Osteocyte (in vitro differentiated cells): ENCODE results near the gene MTA1. TPM values are rescaled to one million over a fixed set of nuclear protein-coding genes. Genes with fewer than 3 reads are reported as not detected.
A peak's percentile ranks its signal among the peaks of the same experiment; 100 is the strongest.

Source experiments
- DNase-seq: peaks from one replicate; pipeline ENCODE4 v3.0.0; 2021; ENCODE audit warnings: mixed read lengths; ENCODE audit not compliant: unreplicated experiment; ENCODE audit errors: extremely low spot score
- H3K27ac Mint-ChIP-seq: one replicate; pipeline ENCODE4 v1.8.0; 2021; ENCODE audit warnings: mild to moderate bottlenecking, mixed read lengths; ENCODE audit not compliant: unreplicated experiment
- H3K27me3 Mint-ChIP-seq: one replicate; pipeline ENCODE4 v1.8.0; 2021; ENCODE audit warnings: mixed read lengths; ENCODE audit not compliant: unreplicated experiment
- H3K36me3 Mint-ChIP-seq: one replicate; pipeline ENCODE4 v1.8.0; 2021; ENCODE audit warnings: mixed read lengths; ENCODE audit not compliant: unreplicated experiment
- H3K4me1 Mint-ChIP-seq: one replicate; pipeline ENCODE4 v1.8.0; 2021; ENCODE audit warnings: mixed read lengths; ENCODE audit not compliant: unreplicated experiment
- H3K4me3 Mint-ChIP-seq: one replicate; pipeline ENCODE4 v1.8.0; 2021; ENCODE audit warnings: mild to moderate bottlenecking, moderate library complexity, mixed read lengths; ENCODE audit not compliant: unreplicated experiment
- H3K9me3 Mint-ChIP-seq: one replicate; pipeline ENCODE4 v1.8.0; 2021; ENCODE audit warnings: mixed read lengths; ENCODE audit not compliant: unreplicated experiment
- total RNA-seq: library from RNA; stranded (reverse); gene quantifications from 2 replicates; pipeline ENCODE4 v1.2.1, GENCODE V29; 2021
- TF ChIP-seq, protein P1 (sequence below): fragments of 200-600 bp; sonication (generic); IDR thresholded peaks from 2 replicates; pipeline ENCODE4 v1.5.0; 2021; ENCODE audit warnings: antibody characterized with exemption, mild to moderate bottlenecking, moderate library complexity

The MTA1 gene
- total RNA-seq, 1 donor from 2014 or later = 132 TPM

DNA sequence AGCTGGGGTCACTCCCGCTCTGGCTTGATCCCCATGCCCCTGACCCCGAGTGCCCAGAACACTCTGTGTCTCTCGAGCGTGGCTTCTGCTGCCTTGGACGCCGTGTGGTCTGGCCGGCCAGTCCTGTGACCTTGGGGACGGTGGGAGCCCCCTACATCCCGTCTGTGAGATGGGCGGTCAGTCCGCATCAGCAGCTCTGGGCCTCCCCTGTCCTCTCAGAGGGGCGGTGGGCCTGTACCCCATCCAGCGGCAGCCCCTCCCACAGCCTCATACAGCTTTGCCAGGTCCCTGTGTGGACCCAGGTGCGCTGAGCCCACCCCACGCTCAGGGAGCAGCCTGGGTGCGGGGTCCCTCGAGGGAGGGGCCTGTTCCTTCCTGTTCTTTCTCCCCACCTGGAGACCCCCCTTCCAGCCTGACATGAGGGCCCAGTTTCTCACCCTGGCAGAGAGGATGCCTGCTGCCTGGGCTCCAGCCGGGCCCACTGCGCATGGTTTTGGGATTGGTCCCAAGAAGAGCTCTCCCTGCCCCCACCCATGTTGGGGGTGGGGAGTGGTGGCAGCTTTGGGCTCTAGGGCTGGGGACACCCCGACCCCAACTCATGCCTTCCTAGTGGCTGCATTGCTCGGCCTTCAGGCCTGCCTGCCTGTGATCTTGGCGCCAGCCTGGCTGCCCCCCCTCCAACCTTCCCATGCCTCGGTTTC lies 1.5 kb downstream of the MTA1 start:
- Mint-ChIP-seq H3K27me3 (no peaks in the 10 kb centered on the region), H3K9me3 (no peaks in the 10 kb centered on the region), H3K27ac (peak overlapping the region; percentile 90), H3K4me1 (peaks cover 33% of the 10 kb centered on the region), H3K4me3 (peak overlapping the region; percentile 84), H3K36me3 (peaks cover 3% of the 10 kb centered on the region)
- no peak for DNase-seq
- TF ChIP-seq, protein P1, sequence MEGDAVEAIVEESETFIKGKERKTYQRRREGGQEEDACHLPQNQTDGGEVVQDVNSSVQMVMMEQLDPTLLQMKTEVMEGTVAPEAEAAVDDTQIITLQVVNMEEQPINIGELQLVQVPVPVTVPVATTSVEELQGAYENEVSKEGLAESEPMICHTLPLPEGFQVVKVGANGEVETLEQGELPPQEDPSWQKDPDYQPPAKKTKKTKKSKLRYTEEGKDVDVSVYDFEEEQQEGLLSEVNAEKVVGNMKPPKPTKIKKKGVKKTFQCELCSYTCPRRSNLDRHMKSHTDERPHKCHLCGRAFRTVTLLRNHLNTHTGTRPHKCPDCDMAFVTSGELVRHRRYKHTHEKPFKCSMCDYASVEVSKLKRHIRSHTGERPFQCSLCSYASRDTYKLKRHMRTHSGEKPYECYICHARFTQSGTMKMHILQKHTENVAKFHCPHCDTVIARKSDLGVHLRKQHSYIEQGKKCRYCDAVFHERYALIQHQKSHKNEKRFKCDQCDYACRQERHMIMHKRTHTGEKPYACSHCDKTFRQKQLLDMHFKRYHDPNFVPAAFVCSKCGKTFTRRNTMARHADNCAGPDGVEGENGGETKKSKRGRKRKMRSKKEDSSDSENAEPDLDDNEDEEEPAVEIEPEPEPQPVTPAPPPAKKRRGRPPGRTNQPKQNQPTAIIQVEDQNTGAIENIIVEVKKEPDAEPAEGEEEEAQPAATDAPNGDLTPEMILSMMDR = no peak

DNA sequence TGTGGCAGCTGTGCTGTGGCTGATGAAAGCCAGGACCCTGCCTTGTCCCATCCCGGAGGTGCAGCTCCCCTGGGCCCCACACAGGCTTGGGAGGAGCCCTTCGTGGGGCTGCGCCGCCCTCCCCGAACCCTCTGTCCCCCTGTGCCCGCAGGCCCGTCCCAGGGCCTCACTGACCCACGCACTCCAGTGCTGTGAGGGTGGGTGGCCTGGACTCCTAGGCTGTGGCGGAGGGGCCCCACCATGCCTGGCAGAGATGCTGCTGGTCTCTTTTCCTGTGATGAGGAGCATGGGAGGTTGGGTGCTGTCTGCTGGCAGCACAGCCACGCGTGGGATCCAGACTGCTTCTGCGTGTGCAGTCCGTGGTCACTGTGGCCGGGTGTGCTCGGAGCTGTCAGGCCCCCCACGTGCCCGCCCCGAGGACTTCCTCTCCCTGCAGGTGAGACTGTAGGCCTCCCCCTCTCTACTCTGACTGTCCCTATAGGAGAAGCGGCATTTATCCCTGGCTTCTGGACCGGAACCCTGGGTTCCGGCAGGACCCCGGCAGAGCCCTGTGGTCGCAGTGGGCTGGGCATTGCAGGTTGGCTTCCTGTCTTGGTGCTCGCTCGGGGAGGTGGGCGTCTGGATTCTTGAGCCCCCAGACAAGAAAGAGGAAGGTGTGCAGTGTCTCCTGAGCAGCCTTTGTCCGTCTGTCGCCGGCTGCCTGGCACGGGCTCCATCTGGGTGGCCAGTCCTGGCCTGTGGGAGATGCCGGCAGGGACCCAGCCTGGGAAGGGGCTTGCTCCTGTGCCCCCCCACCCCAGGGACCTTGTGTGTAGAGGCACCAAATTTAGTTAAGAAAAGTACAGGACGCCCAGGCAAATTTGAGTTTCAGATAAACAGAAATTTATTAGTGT lies 2.3 kb downstream of the MTA1 start:
- H3K27ac Mint-ChIP-seq = peak overlapping the region; percentile 52
- no peaks in the 10 kb centered on the region for H3K27me3 Mint-ChIP-seq
- no peaks in the 10 kb centered on the region for H3K9me3 Mint-ChIP-seq
- TF ChIP-seq, protein P1 = no peak
- peaks cover 33% of the 10 kb centered on the region for H3K4me1 Mint-ChIP-seq
- peak overlapping the region; percentile 84 for H3K4me3 Mint-ChIP-seq
- DNase-seq = no peak
- H3K36me3 Mint-ChIP-seq = peaks cover 7% of the 10 kb centered on the region

DNA sequence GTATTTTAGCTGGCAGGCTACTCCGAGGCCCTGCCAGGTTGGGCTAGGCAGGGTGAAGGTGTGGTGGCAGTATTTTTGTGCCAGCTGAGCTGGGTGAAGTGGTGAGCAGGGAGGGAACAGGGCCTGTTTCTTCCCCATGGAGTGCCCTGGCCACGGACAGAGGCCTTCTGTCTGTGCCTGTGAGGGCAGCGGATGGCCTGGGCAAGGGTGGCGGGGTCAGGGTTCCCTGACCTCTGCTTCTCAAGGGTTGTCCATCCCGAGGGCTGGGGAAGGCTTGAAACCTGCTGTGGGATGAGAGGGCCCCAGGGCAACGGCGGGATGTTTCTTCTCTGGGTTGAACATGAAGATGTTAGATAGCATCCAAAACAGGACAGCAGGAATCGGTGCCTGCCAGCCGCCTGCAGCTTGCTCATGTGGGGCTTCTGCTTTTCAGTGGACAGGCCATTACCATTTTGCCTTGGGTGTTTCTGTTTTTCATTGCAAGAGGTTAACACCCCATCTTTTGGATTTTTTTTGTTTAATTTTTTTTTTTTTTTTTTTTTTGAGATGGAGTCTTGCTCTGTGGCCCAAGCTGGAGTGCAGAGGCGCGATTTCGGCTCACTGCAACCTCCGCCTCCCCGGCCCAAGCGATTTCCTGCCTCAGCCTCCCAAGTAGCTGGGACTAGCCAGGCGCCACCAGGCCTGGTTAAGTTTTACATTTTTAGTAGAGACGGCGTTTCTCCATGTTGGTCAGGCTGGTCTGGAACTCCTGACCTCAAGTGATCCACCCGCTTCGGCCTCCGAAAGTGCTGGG lies 3.3 kb downstream of the MTA1 start:
- TF ChIP-seq, protein P1 = no peak
- Mint-ChIP-seq H3K27me3 (no peaks in the 10 kb centered on the region), H3K4me1 (peaks cover 33% of the 10 kb centered on the region), H3K9me3 (no peaks in the 10 kb centered on the region), H3K36me3 (peaks cover 13% of the 10 kb centered on the region), H3K4me3 (peak overlapping the region; percentile 22), H3K27ac (peak overlapping the region; percentile 52)
- no peak for DNase-seq

DNA sequence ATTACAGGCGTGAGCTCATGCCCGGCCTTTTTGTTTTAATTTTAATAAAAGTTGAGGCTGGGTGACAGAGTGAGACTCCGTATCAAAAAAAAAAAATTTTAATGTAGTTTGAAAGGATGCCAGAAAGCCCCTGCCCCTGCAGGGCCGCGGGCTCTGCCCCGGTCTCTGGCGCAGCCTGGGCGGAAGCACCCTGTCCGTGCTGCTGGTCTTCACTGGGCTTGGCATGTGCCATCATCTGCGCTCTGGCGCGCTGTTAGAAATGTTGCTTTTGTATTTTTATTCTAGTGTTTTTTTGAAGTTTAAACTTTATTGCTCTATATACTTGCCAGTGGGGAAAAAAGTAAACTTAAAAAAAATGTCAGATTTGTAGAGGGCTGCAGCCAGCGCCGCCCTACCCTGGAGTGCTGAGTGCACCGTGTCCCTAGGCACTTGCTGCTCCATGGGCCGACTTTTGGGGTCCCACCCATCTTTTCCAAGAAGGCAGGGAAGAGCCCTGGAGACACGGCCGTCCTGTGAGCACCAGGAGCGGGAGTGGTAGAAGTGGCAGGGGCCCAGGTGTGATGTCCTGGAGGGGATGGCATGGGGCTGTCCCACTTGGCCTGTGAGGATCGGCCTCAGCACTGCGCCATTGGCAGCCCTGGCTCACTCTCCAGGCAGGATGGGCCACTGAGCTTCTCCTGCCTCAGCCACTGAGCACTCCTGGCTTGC lies 4.0 kb downstream of the MTA1 start:
- H3K9me3 Mint-ChIP-seq = no peaks in the 10 kb centered on the region
- H3K27ac Mint-ChIP-seq = no peak overlapping the region
- H3K4me3 Mint-ChIP-seq = no peak overlapping the region
- H3K4me1 Mint-ChIP-seq = peaks cover 29% of the 10 kb centered on the region
- H3K36me3 Mint-ChIP-seq = peaks cover 13% of the 10 kb centered on the region
- TF ChIP-seq, protein P1 = no peak
- DNase-seq = no peak
- no peaks in the 10 kb centered on the region for H3K27me3 Mint-ChIP-seq
